Fibroblast of skin of abdomen (primary cell): ENCODE measurements around the gene IKZF1.

ENCODE experiments used
- DNase-seq: peaks from one replicate; pipeline ENCODE4 v3.0.0-alpha.2; 2013

Gene IKZF1

DNA sequence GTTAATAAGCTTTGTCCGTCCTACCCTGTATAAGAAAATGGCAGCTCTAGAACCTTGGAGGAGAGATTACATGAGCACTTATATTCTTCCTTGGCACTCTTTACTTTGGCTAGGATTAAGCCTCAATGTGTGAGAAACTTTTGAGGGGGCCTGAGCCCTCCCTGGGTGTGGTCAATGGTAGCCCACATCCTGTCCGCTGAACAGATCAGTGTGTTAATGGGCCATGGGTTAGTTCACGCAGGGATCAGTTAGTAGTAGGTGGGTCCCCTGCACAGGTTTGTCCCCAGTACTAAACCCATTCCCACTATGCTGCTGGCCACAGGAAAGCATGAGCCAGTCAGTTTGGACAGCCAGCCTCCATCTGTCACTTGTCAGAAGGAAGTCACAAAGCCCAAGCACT is 20.2 kb upstream of the IKZF1 start:
- DNase-seq, result no peak

DNA sequence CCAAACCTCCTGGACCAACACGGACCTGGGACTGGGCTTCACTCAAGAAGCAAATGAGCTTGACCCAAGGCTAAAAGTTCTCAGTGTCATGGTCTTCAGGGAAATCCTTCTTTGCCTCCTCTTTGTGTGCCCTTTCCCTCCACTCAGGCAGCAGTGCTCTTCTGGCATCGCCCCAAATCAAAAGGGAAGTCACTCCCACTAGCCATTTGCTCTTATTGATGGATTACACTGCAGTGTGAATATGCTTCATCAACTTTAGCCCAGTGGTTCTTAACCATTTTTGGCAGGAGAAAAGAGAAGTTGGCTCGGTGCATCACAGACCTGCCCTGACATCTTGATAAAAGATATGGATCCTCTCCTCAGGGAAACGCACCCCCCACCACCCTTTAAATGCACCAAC is 19.2 kb upstream of the IKZF1 start:
- no peak for DNase-seq

DNA sequence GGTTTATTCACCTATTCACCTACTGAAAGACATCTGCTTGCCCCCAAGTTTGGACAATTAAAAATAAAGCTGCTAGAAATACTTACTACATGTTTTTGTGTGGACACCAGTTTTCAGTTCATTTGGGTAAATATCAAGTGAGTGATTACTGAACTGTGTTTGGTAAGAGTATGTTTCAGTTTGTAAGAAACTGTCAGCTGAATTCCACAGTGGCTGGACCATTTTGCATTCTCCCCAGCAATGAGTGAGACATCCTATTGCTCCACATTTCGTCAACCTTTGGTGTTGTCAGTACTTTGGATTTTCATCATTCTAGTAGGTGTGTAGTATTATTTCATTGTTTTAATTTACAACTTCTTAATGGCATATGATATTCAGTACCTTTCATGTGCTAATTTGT is 17.4 kb upstream of the IKZF1 start:
- no peak for DNase-seq

DNA sequence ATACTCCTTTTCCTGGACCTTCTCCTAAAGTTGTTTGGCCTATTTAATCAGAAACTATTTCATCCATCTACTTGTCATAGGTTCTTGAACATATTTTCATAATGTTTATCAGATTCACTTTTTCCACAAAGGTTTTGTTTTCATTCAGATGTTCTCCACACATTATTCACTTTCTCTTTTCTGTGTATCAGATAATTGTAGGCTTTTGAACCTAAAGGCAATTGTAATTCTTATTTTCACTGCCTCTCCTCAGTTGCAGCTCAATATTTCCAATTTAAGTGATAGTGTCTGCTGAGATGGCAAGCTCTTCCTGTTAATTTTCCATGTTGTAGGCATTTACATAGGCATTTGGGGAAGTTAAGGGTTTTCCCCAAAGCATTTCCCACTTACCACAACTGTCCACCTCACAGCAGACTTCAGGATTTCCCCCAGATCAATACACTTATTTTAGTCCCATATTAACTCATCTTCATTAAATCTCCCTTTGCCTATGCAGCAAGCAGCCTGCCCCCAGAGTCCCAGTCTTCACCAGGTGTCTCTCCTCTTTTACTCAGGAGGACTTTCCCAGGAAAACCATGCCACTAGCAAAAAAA is 12.3 kb upstream of the IKZF1 start:
- DNase-seq, result no peak

DNA sequence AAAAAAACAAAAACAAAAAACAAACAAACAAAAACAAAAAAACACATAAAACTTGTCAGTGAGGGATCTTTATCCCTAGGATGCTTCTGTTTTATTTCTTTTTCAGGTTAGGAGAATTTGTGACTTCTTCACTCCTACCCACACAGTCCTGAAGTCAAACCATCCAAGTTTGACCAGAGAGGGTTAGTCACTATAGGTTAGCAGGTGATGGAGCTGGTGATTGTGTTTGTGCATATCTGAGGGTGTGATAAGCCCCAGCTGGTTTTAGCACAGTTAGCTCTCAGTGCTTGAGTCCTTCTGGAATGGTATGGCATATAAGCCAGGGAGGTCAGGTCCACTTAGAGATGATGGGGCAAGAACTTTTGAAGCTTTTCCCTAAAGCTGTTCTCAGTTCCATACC is 11.8 kb upstream of the IKZF1 start:
- no peak for DNase-seq

DNA sequence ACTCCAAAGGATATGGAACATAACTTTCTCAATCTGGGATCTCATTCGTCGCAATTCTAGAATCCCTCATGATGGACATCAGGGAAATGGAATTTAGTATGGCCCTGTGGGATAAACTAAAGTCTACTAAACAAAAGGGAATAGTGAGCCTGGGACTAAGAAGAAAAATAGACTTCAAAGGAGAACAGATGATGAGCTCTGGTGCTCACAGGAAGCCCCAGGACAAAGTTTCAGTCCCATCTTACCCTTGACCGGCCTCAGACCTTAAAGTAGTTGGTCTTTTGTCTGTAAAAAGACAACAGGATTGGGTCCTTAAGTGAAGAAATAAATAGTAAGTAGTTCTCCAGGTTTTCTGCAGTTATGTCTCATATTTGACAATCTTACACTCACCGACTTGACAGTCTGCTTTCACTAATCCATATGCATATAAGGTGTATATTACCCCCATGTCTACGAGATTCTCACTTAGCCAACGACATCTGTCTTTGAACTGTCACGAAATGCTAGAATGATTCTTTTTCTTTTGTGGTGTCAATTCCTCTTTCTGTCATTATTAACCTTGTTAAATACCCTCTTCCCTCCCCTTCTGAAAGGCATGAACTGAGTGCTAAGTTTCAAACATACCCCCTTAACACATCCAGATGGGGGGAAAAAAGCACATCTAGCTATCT is 10.9 kb upstream of the IKZF1 start:
- no peak for DNase-seq

DNA sequence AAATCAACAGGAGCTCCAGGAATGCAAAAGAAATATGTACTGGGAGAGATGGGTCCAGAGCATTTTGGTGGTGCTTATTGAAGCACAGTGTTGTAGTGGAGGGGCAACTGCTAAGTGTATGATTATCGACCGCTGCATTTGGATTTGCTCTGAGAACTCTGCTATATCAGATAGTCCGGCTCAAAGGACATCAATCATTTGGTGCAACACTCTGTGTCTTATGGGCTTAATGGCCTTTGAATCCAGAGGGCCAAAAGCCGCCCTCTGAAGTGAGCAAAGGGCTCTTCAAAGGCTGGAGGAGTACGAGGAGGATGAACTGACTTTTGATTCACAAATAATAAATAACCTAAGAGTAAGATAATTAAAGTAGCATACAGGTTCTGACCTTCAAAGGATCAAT is 9.4 kb upstream of the IKZF1 start:
- DNase-seq, result no peak

DNA sequence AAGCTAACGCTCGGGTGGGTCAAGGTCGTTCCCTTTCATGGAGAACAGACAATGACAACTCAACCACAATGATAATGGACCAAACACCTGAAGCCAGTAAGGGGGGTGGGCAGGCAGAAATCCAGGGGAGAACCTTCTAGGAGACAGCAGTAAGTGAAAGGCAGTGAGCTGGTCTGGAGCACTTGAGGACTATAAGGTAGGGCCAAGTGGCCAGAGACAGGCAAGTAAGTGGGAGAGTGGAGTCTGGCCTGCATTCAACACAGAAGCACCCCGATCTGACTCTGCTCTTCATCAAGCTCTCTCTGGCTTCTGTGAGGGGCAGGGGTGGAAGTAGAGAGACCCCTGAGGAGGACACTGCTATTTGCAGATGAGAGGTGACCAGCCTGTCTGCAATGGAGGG is 7.7 kb upstream of the IKZF1 start:
- no peak for DNase-seq

DNA sequence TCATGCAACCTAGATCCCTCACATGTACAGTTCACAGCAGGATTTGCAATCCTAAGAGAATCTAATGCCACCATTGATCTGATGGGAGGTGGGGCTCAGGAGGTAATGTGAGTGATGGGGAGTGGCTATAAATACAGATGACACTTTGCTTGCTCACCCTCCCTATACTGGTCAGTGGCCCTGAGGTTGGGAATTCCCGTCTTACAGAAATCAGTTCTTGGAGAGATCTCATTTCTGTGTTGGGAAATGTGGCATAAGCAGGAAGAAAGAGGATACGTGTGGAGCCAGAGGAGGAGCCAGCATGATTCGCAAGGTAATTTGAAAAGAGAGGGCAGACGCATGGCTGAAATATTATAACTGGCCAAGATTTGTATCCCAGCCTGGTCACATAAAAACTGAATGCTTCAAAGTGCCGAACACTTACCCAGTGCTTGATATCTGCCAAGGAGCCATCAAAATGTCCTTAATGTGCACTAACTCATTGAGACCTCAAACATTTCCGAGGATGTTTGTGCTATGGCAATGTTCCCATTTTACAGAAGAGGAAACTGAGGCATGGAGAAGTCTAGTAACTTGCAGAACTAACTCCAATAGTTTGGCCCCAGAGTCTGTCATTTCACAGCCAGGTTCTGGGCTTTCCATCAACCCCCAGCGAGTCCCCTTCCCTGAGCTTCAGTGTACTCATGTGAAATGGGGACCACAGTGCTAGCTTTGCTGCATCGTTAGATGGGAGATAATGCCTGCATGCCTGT is 5.5 kb upstream of the IKZF1 start:
- DNase-seq, result no peak

DNA sequence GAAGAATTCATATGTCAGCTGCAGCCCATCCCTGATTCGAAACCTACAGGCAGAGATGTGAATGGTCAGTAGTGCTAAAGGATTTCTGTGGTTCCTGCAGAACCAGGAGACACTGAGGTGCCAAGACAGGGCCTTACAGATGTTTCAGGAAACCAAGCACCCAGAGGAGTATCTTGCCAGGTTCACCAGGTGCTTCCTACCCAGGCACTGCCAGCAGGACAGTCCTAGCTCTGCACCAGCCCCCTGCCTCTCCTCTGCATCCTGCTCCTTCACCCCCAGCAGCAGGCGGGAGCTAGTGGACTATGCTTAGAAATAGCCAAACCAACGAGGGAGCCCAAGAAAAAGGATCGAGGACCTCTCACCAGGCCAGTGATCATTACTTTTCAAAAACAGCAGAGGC is 4.2 kb upstream of the IKZF1 start:
- DNase-seq, result no peak

DNA sequence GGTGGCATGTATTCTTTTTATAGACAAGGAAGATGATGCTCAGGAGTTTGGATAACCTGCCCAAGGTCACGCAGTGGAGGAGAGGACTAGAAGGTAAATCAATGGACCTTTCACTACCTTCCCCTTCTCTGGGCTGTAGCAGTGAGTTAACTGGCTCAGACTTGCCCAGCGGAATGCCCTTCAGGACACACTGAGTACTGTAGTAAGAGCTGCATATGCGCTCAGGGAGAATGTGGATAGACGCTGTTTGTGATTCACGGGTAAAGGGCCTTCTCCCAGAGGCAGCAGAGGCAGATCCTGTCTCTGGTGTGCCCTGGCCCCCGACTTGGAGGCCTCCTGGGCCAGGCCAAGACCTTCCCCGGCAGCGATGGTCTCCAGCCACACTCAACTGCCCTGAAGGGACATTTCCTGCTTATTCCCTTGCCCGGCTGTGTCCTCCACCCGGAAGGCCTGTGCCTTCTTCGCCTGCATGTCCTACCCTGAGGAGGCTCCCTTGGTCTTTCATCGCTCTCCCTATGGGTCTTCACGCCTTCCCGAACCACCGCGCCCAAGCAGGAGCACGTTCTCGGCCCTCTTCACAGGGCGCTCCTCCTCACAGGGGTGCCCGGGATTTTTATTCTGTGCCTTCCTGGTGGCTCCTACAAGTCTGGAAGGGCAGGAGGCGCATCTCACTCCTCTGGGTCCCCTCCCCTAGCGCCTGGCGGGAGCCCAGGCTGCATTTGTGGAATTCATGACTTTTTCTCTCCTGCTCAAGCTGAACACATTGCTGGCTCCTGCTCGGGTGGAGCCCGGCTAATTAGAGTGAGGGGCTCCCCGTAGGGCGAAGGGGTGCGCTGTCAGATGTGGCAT is 1.8 kb upstream of the IKZF1 start:
- DNase-seq, result no peak

DNA sequence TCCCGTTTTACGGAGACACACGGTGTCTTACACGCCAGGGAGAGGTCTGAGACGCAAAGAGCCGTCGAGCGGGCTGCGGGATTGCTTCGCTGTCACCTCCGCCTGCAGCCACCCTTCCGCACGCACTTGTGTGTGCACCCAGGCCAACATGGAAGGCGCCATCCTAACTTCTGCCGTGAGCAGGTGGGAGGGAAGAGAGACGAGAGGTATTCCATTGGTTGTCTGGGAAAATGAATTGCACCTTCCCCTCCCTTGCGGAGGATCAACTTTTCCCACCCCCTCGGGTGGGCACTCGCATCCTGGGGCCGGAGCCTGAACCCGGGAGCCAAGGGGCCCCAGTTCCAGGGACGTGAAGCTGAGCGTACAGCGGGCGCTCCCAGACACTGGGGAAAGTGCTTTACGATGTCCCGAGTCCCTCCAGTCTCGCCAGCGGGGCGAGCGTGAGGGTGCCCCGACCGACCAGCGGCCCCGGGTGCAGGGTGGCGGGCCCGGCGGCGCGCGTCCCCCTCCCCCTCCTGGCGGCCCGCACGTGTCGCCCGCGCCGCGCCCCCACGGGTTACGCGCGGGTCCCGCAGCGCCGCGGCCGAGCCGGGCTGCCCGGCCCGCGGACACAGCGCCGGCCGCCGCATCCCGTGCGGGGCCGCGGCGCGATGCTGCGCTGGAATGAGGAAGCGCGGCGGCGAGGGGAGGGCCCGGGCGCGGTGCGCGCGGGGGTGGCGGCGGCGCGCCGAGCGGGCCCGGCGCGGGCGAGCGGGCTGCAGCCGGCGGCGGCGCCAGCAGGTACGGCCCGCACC is 984 bp upstream of the IKZF1 start:
- DNase-seq, result no peak

DNA sequence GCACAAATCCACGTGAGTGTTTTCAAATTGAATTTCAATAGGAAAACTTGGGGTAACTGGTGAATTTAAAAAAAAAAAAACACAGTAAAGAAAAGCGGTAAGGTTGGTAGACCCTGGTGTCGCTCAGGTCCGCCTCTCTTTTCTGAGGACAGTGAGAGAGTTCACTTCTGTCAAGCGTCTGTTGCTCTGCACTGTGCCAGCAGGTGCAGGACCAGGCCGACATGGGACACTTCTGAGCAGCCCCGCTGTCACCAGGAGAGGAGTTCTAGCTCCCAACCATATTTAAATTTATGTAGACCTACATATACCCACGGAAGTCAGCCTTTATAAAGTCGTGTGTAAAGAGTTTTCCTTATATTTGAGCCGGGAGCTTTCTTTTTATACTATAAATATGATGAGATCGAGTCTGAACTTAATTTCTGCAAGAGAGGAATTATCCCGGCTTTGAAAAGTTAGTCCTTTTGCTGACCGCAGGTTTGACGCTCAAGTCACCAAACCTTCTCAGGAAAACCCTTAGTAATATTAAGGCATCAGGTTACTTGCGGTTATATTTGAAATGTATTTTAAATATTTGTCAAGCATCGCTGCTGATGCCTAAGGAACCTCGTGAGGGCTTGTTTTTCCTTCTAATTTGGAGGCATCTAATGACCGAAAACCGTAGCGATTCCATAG is 531 bp downstream of the IKZF1 start:
- no peak for DNase-seq

DNA sequence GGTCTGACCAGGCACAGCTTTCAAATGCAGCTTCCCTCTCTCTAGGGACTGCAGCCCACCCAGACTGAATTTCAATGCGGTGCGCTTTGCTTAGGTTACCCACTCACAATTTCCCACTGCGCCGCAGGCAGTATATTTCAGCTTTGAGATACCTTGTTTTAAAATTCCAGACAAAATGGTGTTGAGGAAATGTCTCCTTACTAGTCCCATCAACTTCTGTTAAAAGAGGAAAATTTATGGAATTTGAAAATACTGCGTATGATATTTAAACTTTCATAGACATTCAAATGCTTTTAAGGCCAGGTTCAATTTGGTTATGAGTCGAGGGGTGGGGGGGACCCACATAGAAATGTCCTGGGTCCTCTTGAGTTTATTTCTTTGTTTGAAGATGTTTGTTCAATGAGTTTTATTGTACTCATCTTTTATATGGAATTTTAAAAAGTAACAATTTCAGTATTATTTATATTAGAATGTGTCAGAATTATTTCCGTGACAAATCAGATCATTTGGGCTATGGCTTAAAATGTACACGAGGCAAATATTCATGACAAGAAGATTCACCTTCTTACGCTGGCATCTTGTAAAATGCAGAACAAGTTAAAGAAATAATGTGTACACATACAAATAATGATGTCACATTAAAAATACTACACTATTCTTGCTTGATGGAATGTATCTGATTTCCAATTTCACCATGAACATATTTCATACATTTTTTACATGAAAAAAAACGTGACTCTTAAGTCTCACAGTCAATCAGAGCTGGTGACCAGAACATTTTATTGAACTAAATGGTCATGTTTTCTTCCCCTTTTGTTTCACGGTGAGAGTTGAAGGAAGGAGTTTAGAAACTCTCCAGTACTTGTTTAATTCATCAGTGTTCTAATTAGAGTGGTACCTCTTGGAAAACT is 1.3 kb downstream of the IKZF1 start:
- no peak for DNase-seq

DNA sequence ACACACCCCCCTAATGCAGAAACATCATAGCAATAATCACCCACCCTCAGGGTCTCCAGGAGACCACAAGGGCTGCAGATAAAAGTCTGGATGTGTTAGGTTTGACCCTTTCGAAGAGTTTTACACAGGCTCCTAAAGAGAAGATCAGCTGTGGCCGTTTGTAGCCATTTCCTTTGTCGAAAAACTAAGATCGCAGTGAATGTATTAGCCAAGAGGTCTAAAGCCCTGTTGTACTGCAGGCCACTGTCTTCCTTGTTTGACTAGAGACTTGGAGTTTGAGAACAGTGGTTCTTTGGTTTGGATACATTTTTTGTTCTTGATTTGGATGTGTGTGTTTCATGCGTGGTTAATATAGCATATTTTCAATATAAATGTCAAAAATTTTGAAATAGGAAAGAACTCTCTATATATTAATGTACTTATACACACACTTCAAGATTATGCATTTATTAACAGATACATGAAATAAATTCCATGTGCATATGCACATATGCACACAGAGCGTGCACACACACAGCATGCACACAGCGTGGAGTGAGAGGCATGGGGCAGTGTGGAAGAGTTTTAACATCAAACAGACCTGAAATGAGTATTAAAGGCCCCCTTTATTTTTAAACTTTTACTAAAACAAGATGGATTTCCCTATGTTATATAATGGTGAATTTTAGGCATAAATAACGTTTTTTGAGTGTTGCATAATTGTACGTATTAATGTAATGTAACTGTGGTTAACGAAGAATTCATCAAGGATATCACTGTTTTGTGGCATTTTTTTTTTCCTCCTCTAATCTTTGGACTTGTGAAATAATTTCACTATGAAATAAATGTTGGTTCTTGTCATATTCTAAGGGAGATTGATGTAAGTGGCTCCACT is 2.2 kb downstream of the IKZF1 start:
- DNase-seq, result no peak

DNA sequence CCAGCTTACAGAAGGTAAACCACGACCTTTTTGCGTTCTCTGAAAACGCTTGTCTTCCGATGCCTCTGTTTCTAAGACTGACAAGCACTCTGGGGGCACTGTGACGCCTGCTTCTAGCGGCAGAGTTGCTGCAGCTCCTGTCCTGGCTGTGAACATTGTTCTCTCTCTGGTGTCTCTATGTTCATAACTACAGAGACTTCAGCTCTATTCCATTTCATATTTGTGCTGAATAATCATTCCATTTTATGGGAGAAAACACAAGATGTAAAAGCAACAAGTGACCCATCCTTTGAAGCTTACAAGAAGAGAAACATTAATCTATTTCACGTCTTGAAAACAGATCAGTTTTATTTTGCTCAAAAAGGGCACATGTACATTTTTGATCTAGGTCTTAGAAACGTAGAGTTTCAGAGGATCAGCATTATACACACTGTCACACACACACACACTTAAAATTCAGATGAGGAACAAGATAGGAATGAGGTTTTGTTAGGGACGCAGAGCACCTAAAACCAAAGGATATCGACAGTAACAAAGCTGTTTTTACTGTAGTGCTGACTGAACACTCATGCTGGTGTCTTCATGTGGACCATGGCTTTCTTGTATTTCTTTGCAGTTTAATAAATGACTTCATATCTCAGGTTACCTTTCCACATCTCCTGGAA is 3.0 kb downstream of the IKZF1 start:
- DNase-seq, result no peak

DNA sequence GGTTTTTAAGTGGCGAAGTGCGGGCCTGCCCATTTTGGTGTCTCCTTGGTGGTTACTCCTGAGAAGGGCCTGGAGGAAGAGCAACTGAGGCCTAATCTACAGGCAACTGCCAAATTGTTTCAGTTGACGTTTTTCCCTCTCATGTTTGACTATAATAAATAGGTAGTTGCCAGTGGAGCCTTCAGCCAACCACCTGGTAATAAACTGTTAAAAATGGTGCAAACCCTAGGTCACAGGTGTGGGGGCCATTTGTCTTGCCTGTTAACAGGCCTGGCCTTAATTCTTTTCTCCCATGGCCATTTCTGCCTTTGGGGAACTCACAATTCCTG is 3.7 kb downstream of the IKZF1 start:
- no peak for DNase-seq

DNA sequence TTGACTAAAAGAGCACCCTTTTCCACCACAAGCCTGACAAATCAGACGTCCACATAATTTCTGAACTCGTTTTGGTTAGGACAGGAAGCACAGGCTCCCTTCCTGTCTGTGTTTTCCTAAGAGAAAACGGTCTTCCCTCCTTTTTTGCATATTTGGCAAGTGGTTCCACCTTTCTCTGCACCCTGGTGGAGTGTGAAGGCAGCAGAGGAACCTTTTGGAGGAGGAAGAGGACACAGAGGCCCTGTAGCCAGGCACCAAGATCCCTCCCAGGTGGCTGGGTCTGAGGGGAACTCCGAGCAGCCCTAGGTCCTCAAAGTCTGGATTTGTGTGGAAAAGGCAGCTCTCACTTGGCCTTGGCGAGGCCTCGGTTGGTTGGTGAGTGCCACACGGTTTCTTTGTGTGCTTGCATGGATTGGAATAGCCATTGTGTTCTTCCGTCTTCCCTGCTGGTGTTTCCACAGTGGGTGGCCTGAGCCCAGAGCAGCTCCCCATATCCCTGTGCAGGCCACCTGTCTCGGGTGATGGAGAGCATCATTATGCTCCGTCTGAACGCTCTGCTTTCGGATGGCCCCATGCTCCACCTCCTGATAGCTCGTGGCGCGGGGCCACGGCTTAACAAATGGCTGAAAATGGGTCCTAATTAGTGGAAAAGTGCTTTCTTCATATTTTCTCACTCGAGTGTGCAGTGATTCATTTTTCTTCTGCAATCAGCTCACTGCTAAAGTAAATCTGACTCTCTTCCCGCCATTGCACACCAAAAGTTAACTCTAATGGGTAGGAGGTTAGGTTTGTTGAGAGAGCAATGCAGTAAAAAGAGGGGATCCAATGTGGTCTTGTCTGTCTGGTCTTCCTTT is 4.2 kb downstream of the IKZF1 start:
- DNase-seq, result no peak
